IMR-90 (cell line): Measurements from ENCODE around the gene IER3. TPM values are rescaled to one million over a fixed set of nuclear protein-coding genes. Genes with fewer than 3 reads are reported as not detected.

ENCODE experiments used
- CHD1 ChIP-seq: IDR thresholded peaks from 2 replicates; pipeline ENCODE4 v1.6.1; 2012; ENCODE audit warnings: low read depth, low read length, improper control_type of control experiment
- FOS ChIP-seq: fragments of 150-350 bp; IDR thresholded peaks from 2 replicates; pipeline ENCODE4 v1.6.1; 2016; ENCODE audit warnings: low read depth, low read length
- RAD21 ChIP-seq: IDR thresholded peaks from 2 replicates; pipeline ENCODE4 v1.6.1; 2012; ENCODE audit warnings: low read length, improper control_type of control experiment
- SMC3 ChIP-seq: fragments of 150-350 bp; IDR thresholded peaks from 2 replicates; pipeline ENCODE4 v1.6.1; 2016; ENCODE audit warnings: low read depth, mild to moderate bottlenecking, antibody characterized with exemption, low read length, moderate library complexity
- USF2 ChIP-seq: fragments of 150-350 bp; IDR thresholded peaks from 2 replicates; pipeline ENCODE4 v1.6.1; 2017; ENCODE audit warnings: mild to moderate bottlenecking, antibody characterized with exemption, low read length, low read depth
- polyA plus RNA-seq, 3 experiments: library from polyadenylated mRNA; depleted of rRNA; stranded (reverse); fragments of >200 nt; gene quantifications; 2 replicates each; pipeline ENCODE4 v1.2.3, GENCODE V29; 2012; ENCODE audit warnings: low replicate concordance in 1 of 3
- total RNA-seq: library from RNA; depleted of rRNA; stranded (reverse); fragments of >200 nt; gene quantifications from 2 replicates; pipeline ENCODE4 v1.2.3, GENCODE V29; 2012

IER3 gene
- total and polyA plus RNA-seq, 2 of the 4 experiments (the other 2 are of a cell fraction): 38.4 to 159 TPM

GRCh38 chr6:30744054-30744805, at the start of gene IER3 (continued):
- TF ChIP-seq FOS: no peak; the same call in 1 of the 2 replicates
- TF ChIP-seq SMC3: peak; percentile 40
- TF ChIP-seq CHD1: peak; percentile 99
- TF ChIP-seq RAD21: peak; percentile 54
- peak; percentile 32; the same call in 1 of the 2 replicates for TF ChIP-seq USF2
